GM12878 (cell line): ENCODE measurements around the gene PLXNC1. TPM values are rescaled to one million over a fixed set of nuclear protein-coding genes. Genes with fewer than 3 reads are reported as not detected.

ENCODE experiments used
- ATAC-seq: fragments of 200-7000 bp; cut with Tn5 transposase; 3 replicates; pipeline ENCODE4 v1.9.1; 2020; ENCODE audit warnings: mild to moderate bottlenecking, moderate library complexity
- BruUV-seq: library from RNA; stranded (reverse); fragments of 400-500 nt; replicated peaks from 2 replicates; lab custom pipeline; 2021; lab: Mats Ljungman, UMichigan
- CTCF ChIA-PET: fragments of 300-600 bp; sonication (Branson Sonifier 250); formaldehyde crosslinking; extraction: SDS; loops from one replicate; lab custom pipeline; 2021; ENCODE audit warnings: inconsistent platforms; lab: Yijun Ruan, JAX
- POLR2A ChIA-PET: fragments of 350-600 bp; formaldehyde crosslinking; extraction: SDS; loops from one replicate; lab custom pipeline; 2021; ENCODE audit warnings: inconsistent platforms; lab: Charles Lee
- RAD21 ChIA-PET: fragments of 300-600 bp; sonication (Branson Sonifier 250); formaldehyde crosslinking; loops from one replicate; lab custom pipeline; 2023; ENCODE audit warnings: antibody characterized with exemption; ENCODE audit not compliant: unreplicated experiment; lab: Charles Lee
- SMC1A ChIA-PET: fragments of 300-600 bp; sonication (Branson Sonifier 250); formaldehyde crosslinking; loops from one replicate; lab custom pipeline; 2023; ENCODE audit not compliant: unreplicated experiment, uncharacterized antibody; lab: Charles Lee
- DNase-seq: peaks from one replicate; pipeline ENCODE4 v3.0.0-alpha.2; 2011; ENCODE audit warnings: low read depth, low spot score
- FAIRE-seq: peaks from 3 replicates; lab custom pipeline; 2011; peaks lifted over from hg19 to GRCh38; lab: Jason Lieb, UNC
- H2AFZ ChIP-seq: 2 replicates; pipeline ENCODE4 v1.6.0; 2011; ENCODE audit warnings: low read depth, low read length, control low read depth; ENCODE audit not compliant: control insufficient read depth
- H3K27ac ChIP-seq: 2 replicates; pipeline ENCODE4 v1.5.1; 2011; ENCODE audit warnings: control low read depth; ENCODE audit not compliant: control insufficient read depth, insufficient read depth
- H3K27me3 ChIP-seq, 2 experiments: replicated peaks in 1 of 2; 2 replicates each; pipeline versions ENCODE4 v1.6.0 to v1.6.1; 2011; ENCODE audit warnings: low read length in 1 of 2; ENCODE audit not compliant: control insufficient read depth in 2 of 2, insufficient read depth in 2 of 2
- H3K36me3 ChIP-seq, 2 experiments: 2 replicates each; pipeline ENCODE4 v1.5.1; 2011; ENCODE audit warnings: low read length in 1 of 2; ENCODE audit not compliant: control insufficient read depth in 2 of 2, insufficient read depth in 2 of 2
- H3K4me1 ChIP-seq: 2 replicates; pipeline ENCODE4 v1.6.1; 2011; ENCODE audit warnings: mild to moderate bottlenecking, low read length, moderate library complexity, mixed read lengths; ENCODE audit not compliant: control insufficient read depth, insufficient read depth
- H3K4me2 ChIP-seq: 2 replicates; pipeline ENCODE4 v1.6.0; 2011; ENCODE audit warnings: control low read depth; ENCODE audit not compliant: control insufficient read depth, insufficient read depth
- H3K4me3 ChIP-seq: fragments of 200-600 bp; sonication (generic); 2 replicates; pipeline ENCODE4 v1.5.1; 2016
- H3K79me2 ChIP-seq: 2 replicates; pipeline ENCODE4 v1.6.0; 2011; ENCODE audit warnings: low read length; ENCODE audit not compliant: control insufficient read depth, insufficient read depth
- H3K9ac ChIP-seq: 2 replicates; pipeline ENCODE4 v1.8.0; 2011; ENCODE audit warnings: low read length, control low read depth, mixed read lengths; ENCODE audit not compliant: control insufficient read depth, insufficient read depth
- H3K9me3 ChIP-seq: replicated peaks from 3 replicates; pipeline ENCODE4 v1.5.1; 2011; ENCODE audit warnings: mild to moderate bottlenecking, low read length; ENCODE audit not compliant: control insufficient read depth, insufficient read depth
- H4K20me1 ChIP-seq: 2 replicates; pipeline ENCODE4 v1.6.0; 2011; ENCODE audit not compliant: control insufficient read depth, insufficient read depth
- BCL11A ChIP-seq: IDR thresholded peaks from 2 replicates; pipeline ENCODE4 v1.6.1; 2011; ENCODE audit warnings: low read depth, low read length
- HCFC1 ChIP-seq: fragments of 150-350 bp; IDR thresholded peaks from 2 replicates; pipeline ENCODE4 v1.6.1; 2014; ENCODE audit warnings: low read length
- IRF4 ChIP-seq: IDR thresholded peaks from 2 replicates; pipeline ENCODE4 v1.6.1; 2011; ENCODE audit warnings: low read depth, low read length
- NFIC ChIP-seq: IDR thresholded peaks from 2 replicates; pipeline ENCODE4 v1.6.1; 2012; ENCODE audit warnings: low read depth, mild to moderate bottlenecking, inconsistent platforms, low read length, moderate library complexity
- NFYB ChIP-seq: IDR thresholded peaks from 2 replicates; pipeline ENCODE4 v1.6.1; 2011; ENCODE audit warnings: low read depth, mild to moderate bottlenecking, low read length, improper control_type of control experiment, moderate library complexity; ENCODE audit not compliant: insufficient read depth
- NR2C1 ChIP-seq: fragments of 450-650 bp; IDR thresholded peaks from 2 replicates; pipeline ENCODE4 v1.6.1; 2017; ENCODE audit warnings: antibody characterized with exemption, mild to moderate bottlenecking, moderate library complexity
- PAX8 ChIP-seq: fragments of 450-650 bp; IDR thresholded peaks from 2 replicates; pipeline ENCODE4 v1.6.1; 2017; ENCODE audit warnings: mild to moderate bottlenecking, moderate library complexity
- POLR2A ChIP-seq: IDR thresholded peaks from 2 replicates; pipeline ENCODE4 v1.6.1; 2011; ENCODE audit warnings: low read depth, mild to moderate bottlenecking, low read length
- RB1 ChIP-seq: fragments of 450-650 bp; formaldehyde crosslinking; IDR thresholded peaks from 2 replicates; pipeline ENCODE4 v1.6.1; 2017; ENCODE audit warnings: mild to moderate bottlenecking, borderline replicate concordance
- SMAD5 ChIP-seq: IDR thresholded peaks from 2 replicates; pipeline ENCODE4 v1.6.1; 2016; ENCODE audit warnings: antibody characterized with exemption, low read depth
- SP1 ChIP-seq: IDR thresholded peaks from one replicate; pipeline ENCODE4 v1.6.1; 2011; ENCODE audit warnings: low read depth, low read length
- STAT3 ChIP-seq: IDR thresholded peaks from 2 replicates; pipeline ENCODE4 v1.6.1; 2011; ENCODE audit warnings: low read depth, low read length, improper control_type of control experiment
- TARDBP ChIP-seq: IDR thresholded peaks from 2 replicates; pipeline ENCODE4 v1.6.1; 2016; ENCODE audit warnings: borderline replicate concordance
- WGBS: methylation state at CpG from one replicate; pipeline ENCODE4 v1.1.6; 2016; ENCODE audit warnings: low lambda C conversion rate; ENCODE audit not compliant: insufficient replicate concordance, insufficient coverage; ENCODE audit errors: missing lambda C conversion rate; 5-methylcytosine and 5-hydroxymethylcytosine counted together
- in situ Hi-C: fragments of 300-500 bp; cut with MboI; formaldehyde crosslinking; loops from 9 replicates; pipeline ENCODE4 v1.14.3; 2018; ENCODE audit warnings: mixed read lengths
- intact Hi-C: fragments of 100-400 bp; cut with micrococcal nuclease; formaldehyde crosslinking; loops from one replicate; pipeline ENCODE4 v1.14.2; 2022; ENCODE audit not compliant: unreplicated experiment
- polyA plus RNA-seq, 11 experiments: library from polyadenylated mRNA; depleted of rRNA in 4 of 11; unstranded in 6 of 11; stranded (reverse) in 5 of 11; fragments of >200 nt; fragmentation: Nextera tagmentation in 4 of 11; fragmentation: Illumina TruSeq in 1 of 11; extraction: Ambion mirVana in 4 of 11; extraction: Trizol in 1 of 11; gene quantifications; 1 replicate in 1 of 11; 2 replicates in 10 of 11; pipeline versions ENCODE4 v1.2.1 to v1.2.3, GENCODE V29; 2011 to 2016; ENCODE audit warnings: inconsistent platforms in 2 of 11, missing spikeins in 2 of 11, low read depth in 1 of 11
- total RNA-seq, 4 experiments: library from RNA; depleted of rRNA in 3 of 4; stranded (reverse); fragments of >200 nt in 3 of 4; fragmentation: Illumina TruSeq in 1 of 4; extraction: Trizol in 1 of 4; gene quantifications; 2 replicates each; pipeline versions ENCODE4 v1.2.1 to v1.2.3, GENCODE V29; 2013 to 2021
- TF ChIP-seq, protein P1 (sequence below): fragments of 150-350 bp; IDR thresholded peaks from 2 replicates; pipeline ENCODE4 v1.6.1; 2014; ENCODE audit warnings: mild to moderate bottlenecking, low read depth, low read length
- TF ChIP-seq, protein P2 (sequence below): fragments of 450-650 bp; IDR thresholded peaks from 2 replicates; pipeline ENCODE4 v1.6.1; 2017; ENCODE audit warnings: mild to moderate bottlenecking, moderate library complexity
- TF ChIP-seq, protein P3 (sequence below): fragments of 450-650 bp; IDR thresholded peaks from 2 replicates; pipeline ENCODE4 v1.6.1; 2017; ENCODE audit warnings: antibody characterized with exemption, mild to moderate bottlenecking, moderate library complexity

Gene PLXNC1
- total and polyA plus RNA-seq, 10 of the 15 experiments (the other 5 are each of a cell fraction or from before 2014, with no cell fraction given), result 5.2 to 41.2 (median 24.6) TPM

DNA sequence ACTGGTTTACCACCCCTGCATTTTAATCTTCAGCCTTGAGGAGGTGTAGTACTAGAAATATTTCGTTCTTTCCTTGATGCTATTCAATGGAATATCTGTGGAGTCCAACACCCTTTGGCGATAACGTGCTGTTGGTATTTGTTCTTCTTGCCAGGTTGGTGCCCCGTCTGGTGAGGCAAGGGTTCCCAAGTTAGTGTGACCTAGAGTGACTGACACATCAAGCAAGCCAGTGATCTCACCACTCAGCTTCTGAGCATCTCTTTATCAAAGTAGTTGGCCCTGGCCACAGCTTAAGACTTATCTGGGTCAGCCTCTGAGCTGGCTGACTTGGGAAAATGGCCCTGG, 60.2 kb downstream of the PLXNC1 start:
- RAD21 ChIA-PET, result interaction anchor here (0.8 to 9.5 kb wide), 25 partner anchors 8 to 249 kb away, joined by 3 to 113 read pairs (median 7); partner anchors contain the start of gene PLXNC1
- peaks cover 4 to 11% of the 10 kb centered on the region in 2 experiments; a peak in 3 of 4 replicates for H3K36me3 ChIP-seq
- H3K4me3 ChIP-seq, result peak overlapping the region; percentile 58; the same call in 1 of the 2 replicates
- WGBS, result 1% methylated on average over 4 of the region's 4 CpGs
- H3K4me2 ChIP-seq, result peak overlapping the region; percentile 70
- BruUV-seq, result TSS peak; percentile 62
- peak overlapping the region; percentile 82 for H3K9ac ChIP-seq
- H3K4me1 ChIP-seq, result peaks cover 47% of the 10 kb centered on the region
- CTCF ChIA-PET, result interaction anchor here (0.6 to 2.4 kb wide), 22 partner anchors 9 to 226 kb away, joined by 3 to 19 read pairs (median 4); no protein-coding TSS in a partner anchor
- ATAC-seq (peak; percentile 68), DNase-seq (no peak), FAIRE-seq (no peak)
- H2AFZ ChIP-seq, result peak overlapping the region; percentile 9; the same call in 1 of the 2 replicates
- peaks cover 39% of the 10 kb centered on the region for H3K79me2 ChIP-seq
- H3K27me3 ChIP-seq, result no peaks in the 10 kb centered on the region
- in situ Hi-C loops (no loop called here), intact Hi-C loops (loop anchor here (1.0 kb wide), 3 partner anchors 20 to 54 kb away; no protein-coding TSS in a partner anchor)
- peak overlapping the region; percentile 100 for H3K27ac ChIP-seq
- no peaks in the 10 kb centered on the region for H3K9me3 ChIP-seq
- no peaks in the 10 kb centered on the region for H4K20me1 ChIP-seq
- SMC1A ChIA-PET, result interaction anchor here (0.6 to 13.0 kb wide), 26 partner anchors 9 to 793 kb away, joined by 3 to 238 read pairs (median 6); partner anchors contain the start of gene PLXNC1
- POLR2A ChIA-PET, result interaction anchor here (0.7 to 6.3 kb wide), 14 partner anchors 9 to 61 kb away, joined by 3 to 56 read pairs (median 8); partner anchors contain the start of gene PLXNC1
- TF ChIP-seq POLR2A, result peak; percentile 74
- TF ChIP-seq, protein P1, sequence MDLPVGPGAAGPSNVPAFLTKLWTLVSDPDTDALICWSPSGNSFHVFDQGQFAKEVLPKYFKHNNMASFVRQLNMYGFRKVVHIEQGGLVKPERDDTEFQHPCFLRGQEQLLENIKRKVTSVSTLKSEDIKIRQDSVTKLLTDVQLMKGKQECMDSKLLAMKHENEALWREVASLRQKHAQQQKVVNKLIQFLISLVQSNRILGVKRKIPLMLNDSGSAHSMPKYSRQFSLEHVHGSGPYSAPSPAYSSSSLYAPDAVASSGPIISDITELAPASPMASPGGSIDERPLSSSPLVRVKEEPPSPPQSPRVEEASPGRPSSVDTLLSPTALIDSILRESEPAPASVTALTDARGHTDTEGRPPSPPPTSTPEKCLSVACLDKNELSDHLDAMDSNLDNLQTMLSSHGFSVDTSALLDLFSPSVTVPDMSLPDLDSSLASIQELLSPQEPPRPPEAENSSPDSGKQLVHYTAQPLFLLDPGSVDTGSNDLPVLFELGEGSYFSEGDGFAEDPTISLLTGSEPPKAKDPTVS, result no peak
- 0 out of 2 replicates have a peak, but pooled peaks have one; percentile 30 for TF ChIP-seq IRF4
- TF ChIP-seq NFYB, result 0 out of 2 replicates have a peak, but pooled peaks have one; percentile 11
- TF ChIP-seq NFIC, result no peak
- TF ChIP-seq, protein P2, sequence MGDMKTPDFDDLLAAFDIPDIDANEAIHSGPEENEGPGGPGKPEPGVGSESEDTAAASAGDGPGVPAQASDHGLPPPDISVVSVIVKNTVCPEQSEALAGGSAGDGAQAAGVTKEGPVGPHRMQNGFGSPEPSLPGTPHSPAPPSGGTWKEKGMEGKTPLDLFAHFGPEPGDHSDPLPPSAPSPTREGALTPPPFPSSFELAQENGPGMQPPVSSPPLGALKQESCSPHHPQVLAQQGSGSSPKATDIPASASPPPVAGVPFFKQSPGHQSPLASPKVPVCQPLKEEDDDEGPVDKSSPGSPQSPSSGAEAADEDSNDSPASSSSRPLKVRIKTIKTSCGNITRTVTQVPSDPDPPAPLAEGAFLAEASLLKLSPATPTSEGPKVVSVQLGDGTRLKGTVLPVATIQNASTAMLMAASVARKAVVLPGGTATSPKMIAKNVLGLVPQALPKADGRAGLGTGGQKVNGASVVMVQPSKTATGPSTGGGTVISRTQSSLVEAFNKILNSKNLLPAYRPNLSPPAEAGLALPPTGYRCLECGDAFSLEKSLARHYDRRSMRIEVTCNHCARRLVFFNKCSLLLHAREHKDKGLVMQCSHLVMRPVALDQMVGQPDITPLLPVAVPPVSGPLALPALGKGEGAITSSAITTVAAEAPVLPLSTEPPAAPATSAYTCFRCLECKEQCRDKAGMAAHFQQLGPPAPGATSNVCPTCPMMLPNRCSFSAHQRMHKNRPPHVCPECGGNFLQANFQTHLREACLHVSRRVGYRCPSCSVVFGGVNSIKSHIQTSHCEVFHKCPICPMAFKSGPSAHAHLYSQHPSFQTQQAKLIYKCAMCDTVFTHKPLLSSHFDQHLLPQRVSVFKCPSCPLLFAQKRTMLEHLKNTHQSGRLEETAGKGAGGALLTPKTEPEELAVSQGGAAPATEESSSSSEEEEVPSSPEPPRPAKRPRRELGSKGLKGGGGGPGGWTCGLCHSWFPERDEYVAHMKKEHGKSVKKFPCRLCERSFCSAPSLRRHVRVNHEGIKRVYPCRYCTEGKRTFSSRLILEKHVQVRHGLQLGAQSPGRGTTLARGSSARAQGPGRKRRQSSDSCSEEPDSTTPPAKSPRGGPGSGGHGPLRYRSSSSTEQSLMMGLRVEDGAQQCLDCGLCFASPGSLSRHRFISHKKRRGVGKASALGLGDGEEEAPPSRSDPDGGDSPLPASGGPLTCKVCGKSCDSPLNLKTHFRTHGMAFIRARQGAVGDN, result peak; percentile 42; the same call in 1 of the 2 replicates
- no peak for TF ChIP-seq HCFC1
- no peak for TF ChIP-seq STAT3
- no peak for TF ChIP-seq NR2C1
- TF ChIP-seq SMAD5, result peak; percentile 82; the same call in 1 of the 2 replicates
- no peak for TF ChIP-seq BCL11A
- no peak for TF ChIP-seq PAX8
- TF ChIP-seq, protein P3, sequence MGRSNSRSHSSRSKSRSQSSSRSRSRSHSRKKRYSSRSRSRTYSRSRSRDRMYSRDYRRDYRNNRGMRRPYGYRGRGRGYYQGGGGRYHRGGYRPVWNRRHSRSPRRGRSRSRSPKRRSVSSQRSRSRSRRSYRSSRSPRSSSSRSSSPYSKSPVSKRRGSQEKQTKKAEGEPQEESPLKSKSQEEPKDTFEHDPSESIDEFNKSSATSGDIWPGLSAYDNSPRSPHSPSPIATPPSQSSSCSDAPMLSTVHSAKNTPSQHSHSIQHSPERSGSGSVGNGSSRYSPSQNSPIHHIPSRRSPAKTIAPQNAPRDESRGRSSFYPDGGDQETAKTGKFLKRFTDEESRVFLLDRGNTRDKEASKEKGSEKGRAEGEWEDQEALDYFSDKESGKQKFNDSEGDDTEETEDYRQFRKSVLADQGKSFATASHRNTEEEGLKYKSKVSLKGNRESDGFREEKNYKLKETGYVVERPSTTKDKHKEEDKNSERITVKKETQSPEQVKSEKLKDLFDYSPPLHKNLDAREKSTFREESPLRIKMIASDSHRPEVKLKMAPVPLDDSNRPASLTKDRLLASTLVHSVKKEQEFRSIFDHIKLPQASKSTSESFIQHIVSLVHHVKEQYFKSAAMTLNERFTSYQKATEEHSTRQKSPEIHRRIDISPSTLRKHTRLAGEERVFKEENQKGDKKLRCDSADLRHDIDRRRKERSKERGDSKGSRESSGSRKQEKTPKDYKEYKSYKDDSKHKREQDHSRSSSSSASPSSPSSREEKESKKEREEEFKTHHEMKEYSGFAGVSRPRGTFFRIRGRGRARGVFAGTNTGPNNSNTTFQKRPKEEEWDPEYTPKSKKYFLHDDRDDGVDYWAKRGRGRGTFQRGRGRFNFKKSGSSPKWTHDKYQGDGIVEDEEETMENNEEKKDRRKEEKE, result no peak
- TF ChIP-seq SP1, result no peak
- TF ChIP-seq RB1, result no peak
- TF ChIP-seq TARDBP, result no peak
